Activated naive CD8-positive, alpha-beta T cell treated with anti-CD3 and anti-CD28 coated beads for 36 hours (primary cell): ENCODE data around the gene POLL. TPM values are rescaled to one million over a fixed set of nuclear protein-coding genes. Genes with fewer than 3 reads are reported as not detected.

ENCODE experiments used
- DNase-seq: peaks from one replicate; pipeline ENCODE4 v3.0.0; 2021
- H3K27ac Mint-ChIP-seq: one replicate; pipeline ENCODE4 v1.8.0; 2022; ENCODE audit warnings: mild to moderate bottlenecking, moderate library complexity, mixed read lengths
- H3K27me3 Mint-ChIP-seq: one replicate; pipeline ENCODE4 v1.8.0; 2022; ENCODE audit warnings: mild to moderate bottlenecking, mixed read lengths
- H3K36me3 Mint-ChIP-seq: one replicate; pipeline ENCODE4 v1.8.0; 2021; ENCODE audit warnings: mild to moderate bottlenecking, mixed read lengths
- H3K4me1 Mint-ChIP-seq: one replicate; pipeline ENCODE4 v1.8.0; 2021; ENCODE audit warnings: mixed read lengths
- H3K4me3 Mint-ChIP-seq: one replicate; pipeline ENCODE4 v1.8.0; 2022; ENCODE audit warnings: mild to moderate bottlenecking, moderate library complexity, mixed read lengths
- H3K9me3 Mint-ChIP-seq: one replicate; pipeline ENCODE4 v1.8.0; 2022; ENCODE audit warnings: mixed read lengths
- total RNA-seq, 2 experiments: library from RNA; stranded (reverse); gene quantifications; one replicate each; pipeline ENCODE4 v1.2.3, GENCODE V29; 2021

The POLL gene
- total RNA-seq, 2 experiments from 2014 or later = 27.4 to 28.6 TPM

GRCh38 chr10:101588879-101589278, 822 bp upstream of the POLL start:
- Mint-ChIP-seq H3K36me3 (peaks cover 9% of the 10 kb centered on the region), H3K27me3 (no peaks in the 10 kb centered on the region), H3K27ac (peak overlapping the region; percentile 79), H3K9me3 (no peaks in the 10 kb centered on the region), H3K4me1 (peaks cover 19% of the 10 kb centered on the region), H3K4me3 (peak overlapping the region; percentile 94)
- no peak for DNase-seq

GRCh38 chr10:101585841-101586240, 2.2 kb downstream of the POLL start:
- H3K27ac Mint-ChIP-seq = no peak overlapping the region
- peaks cover 9% of the 10 kb centered on the region for H3K36me3 Mint-ChIP-seq
- H3K27me3 Mint-ChIP-seq = no peaks in the 10 kb centered on the region
- H3K4me3 Mint-ChIP-seq = no peak overlapping the region
- peaks cover 19% of the 10 kb centered on the region for H3K4me1 Mint-ChIP-seq
- DNase-seq = no peak
- no peaks in the 10 kb centered on the region for H3K9me3 Mint-ChIP-seq

GRCh38 chr10:101580486-101581399, 7.3 kb downstream of the POLL start:
- Mint-ChIP-seq H3K36me3 (peaks cover 9% of the 10 kb centered on the region), H3K27me3 (no peaks in the 10 kb centered on the region), H3K9me3 (no peaks in the 10 kb centered on the region), H3K4me1 (peaks cover 7% of the 10 kb centered on the region), H3K27ac (no peak overlapping the region), H3K4me3 (no peak overlapping the region)
- no peak for DNase-seq

DNA sequence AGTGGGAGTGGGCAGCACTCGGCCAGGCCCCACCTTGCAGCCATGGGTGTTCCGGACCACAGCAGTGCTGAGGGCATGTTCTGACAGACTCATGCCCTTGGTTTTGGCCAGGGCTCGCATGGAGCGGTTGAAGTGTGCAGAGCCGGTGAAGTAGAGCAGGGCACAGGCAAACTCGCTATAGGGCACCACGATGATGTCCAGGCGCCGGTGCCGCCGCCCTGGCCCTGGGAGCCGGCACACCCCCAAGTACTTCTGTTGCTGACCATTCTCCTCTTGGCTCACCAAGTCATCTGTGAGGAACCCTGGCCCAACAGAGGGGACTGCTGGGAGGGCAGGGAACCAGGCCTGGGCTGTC, 8.6 kb downstream of the POLL start:
- DNase-seq = no peak
- Mint-ChIP-seq H3K9me3 (no peaks in the 10 kb centered on the region), H3K4me3 (no peak overlapping the region), H3K36me3 (peaks cover 4% of the 10 kb centered on the region), H3K4me1 (peaks cover 3% of the 10 kb centered on the region), H3K27me3 (no peaks in the 10 kb centered on the region), H3K27ac (no peak overlapping the region)

DNA sequence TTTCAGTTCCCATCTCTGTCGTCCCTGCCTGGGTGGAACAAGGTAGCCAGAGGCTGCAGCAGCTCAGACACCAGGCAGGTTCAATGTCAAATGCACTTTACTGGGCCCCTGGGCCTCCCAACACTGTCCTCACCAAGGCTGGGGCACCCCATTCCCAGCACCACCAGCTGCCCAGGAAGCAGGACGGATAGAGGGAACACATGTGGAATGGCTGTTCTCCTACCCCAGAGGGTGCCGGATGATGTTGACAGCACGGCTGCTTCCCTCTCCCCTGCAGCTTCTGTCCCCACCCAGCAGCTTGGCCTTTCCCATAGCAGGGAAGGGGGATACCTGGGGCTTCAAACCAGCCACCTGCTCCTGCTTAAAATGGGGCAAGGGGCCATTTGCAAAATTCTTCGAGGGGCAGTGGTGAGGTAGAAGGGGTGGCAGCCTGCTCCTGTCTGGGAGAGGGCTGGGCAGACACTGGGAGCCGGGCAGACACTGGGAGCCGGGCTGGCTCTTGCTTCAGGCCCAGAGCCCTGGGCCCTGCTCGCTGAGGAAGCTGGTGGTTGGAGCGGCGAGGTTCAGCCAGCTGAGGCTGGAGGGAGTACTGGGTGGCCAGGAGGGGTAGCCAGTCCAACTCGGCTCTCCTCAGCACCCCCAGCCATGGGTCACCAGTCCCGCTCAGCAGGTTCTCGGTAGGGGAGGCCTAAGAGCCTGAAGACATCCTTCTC, 9.1 kb downstream of the POLL start:
- Mint-ChIP-seq H3K27ac (no peak overlapping the region), H3K36me3 (peaks cover 2% of the 10 kb centered on the region), H3K27me3 (no peaks in the 10 kb centered on the region), H3K9me3 (no peaks in the 10 kb centered on the region), H3K4me3 (no peak overlapping the region), H3K4me1 (no peaks in the 10 kb centered on the region)
- no peak for DNase-seq

DNA sequence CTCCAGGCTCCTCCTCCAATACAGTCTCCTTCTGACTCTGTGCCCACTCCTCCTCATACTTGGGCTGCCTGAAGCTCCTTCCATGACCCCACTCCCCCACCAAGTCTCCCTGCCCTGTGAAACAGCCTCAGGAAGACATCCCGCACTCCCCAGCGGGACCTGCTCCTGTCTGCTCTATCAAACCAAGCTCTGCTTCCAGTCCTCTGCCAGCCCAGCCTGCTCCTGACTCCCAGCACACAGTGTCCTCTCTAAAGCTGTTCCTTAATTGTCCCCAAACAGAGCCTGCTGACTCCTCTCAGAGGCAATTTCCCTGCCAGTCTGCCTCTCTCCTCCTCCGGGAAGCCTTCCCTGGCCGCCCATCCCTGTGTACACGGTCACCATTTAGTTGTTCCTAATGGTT, 9.9 kb downstream of the POLL start:
- peaks cover 2% of the 10 kb centered on the region for H3K36me3 Mint-ChIP-seq
- no peak for DNase-seq
- H3K27ac Mint-ChIP-seq = peak overlapping the region; percentile 74
- no peaks in the 10 kb centered on the region for H3K4me1 Mint-ChIP-seq
- H3K9me3 Mint-ChIP-seq = no peaks in the 10 kb centered on the region
- H3K27me3 Mint-ChIP-seq = no peaks in the 10 kb centered on the region
- no peak overlapping the region for H3K4me3 Mint-ChIP-seq

- Mint-ChIP-seq H3K27me3 (no peaks in the 10 kb centered on the region), H3K27ac (no peak overlapping the region), H3K36me3 (peaks cover 2% of the 10 kb centered on the region), H3K9me3 (no peaks in the 10 kb centered on the region), H3K4me1 (no peaks in the 10 kb centered on the region), H3K4me3 (no peak overlapping the region)
- no peak for DNase-seq
These were observed 10.8 kb downstream of the POLL start for GRCh38 chr10:101577121-101577871.

DNA sequence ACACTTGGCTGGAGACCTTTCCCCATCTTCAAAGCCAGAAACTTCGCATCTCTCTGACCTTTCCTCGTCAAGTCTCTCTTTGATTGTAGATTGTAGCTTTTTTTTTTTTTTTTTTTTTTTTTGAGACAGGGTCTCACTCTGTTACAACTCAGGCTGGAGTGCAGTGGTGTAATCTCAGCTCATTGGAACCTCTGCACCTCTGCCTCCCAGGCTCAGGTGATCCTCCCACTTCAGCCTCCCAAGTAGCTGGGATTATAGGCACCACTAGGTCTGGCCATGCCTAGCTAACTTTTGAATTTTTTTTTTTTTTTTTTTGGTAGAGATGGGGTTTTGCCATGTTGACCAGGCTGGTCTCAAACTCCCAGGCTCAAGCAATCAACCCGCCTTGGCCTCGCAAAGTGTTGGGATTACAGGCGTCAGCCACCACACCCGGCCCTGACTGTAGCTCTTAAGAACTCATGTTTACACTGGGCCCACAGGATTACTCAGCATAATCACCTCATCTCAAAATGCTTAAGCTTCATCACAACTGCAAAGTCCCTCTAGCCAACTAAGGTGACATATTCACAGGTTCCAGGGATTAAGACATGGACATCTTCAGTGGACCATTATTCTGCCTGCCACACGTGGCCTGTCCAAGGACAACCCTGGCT, 11.7 kb downstream of the POLL start:
- Mint-ChIP-seq H3K4me1 (no peaks in the 10 kb centered on the region), H3K27me3 (no peaks in the 10 kb centered on the region), H3K36me3 (peaks cover 2% of the 10 kb centered on the region), H3K27ac (no peak overlapping the region), H3K9me3 (no peaks in the 10 kb centered on the region), H3K4me3 (no peak overlapping the region)
- no peak for DNase-seq

- Mint-ChIP-seq H3K9me3 (no peaks in the 10 kb centered on the region), H3K36me3 (peaks cover 2% of the 10 kb centered on the region), H3K27me3 (peaks cover 5% of the 10 kb centered on the region), H3K4me3 (no peak overlapping the region), H3K27ac (no peak overlapping the region), H3K4me1 (no peaks in the 10 kb centered on the region)
- DNase-seq = no peak
These were observed 12.4 kb downstream of the POLL start for GRCh38 chr10:101575580-101576210.

GRCh38 chr10:101575091-101575490, 13.0 kb downstream of the POLL start:
- H3K36me3 Mint-ChIP-seq = peaks cover 2% of the 10 kb centered on the region
- H3K27me3 Mint-ChIP-seq = peaks cover 6% of the 10 kb centered on the region
- H3K27ac Mint-ChIP-seq = no peak overlapping the region
- no peaks in the 10 kb centered on the region for H3K9me3 Mint-ChIP-seq
- H3K4me1 Mint-ChIP-seq = no peaks in the 10 kb centered on the region
- no peak overlapping the region for H3K4me3 Mint-ChIP-seq
- no peak for DNase-seq

DNA sequence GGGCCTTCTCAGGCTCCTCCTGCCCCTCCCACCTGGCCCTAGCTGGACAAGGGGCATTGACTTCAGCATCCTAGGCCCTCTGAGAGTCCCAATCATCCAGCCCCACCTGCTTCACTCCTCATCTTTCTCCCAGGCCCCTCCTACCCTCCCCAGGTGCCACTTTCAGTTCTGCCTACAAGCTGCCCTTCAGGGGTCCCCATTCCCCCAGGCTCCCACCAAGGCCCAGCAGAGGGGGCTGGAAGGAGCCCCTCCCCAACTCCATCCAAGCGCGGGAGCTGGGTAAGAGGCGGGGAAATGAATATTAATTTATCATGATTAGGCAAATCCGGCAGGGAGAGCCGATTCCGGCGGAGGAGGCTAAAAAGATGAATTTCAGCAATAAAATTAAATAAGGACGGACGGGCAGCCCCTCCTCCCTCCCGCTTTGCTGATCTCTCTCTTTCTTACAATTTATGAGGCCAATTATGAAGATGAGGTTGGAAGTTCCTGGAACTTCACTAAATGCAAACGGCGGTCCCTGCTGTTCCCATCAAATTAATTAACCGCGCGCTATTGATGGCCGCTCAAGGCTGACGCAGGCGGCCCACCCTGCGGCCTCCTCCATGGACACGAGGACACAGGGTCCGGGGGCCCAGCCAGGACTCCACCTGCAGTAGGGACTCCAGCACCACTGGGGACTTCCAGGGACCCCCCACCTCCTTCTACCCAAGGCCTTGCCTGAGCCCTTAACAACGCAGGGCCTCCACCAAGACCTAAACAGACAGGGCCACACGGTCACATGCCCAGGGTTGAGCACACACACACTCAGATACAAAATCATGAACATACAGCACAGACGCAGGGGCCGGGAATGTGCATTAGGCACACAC, 13.9 kb downstream of the POLL start:
- peaks cover 3% of the 10 kb centered on the region for H3K4me1 Mint-ChIP-seq
- peaks cover 15% of the 10 kb centered on the region for H3K27me3 Mint-ChIP-seq
- H3K4me3 Mint-ChIP-seq = no peak overlapping the region
- H3K36me3 Mint-ChIP-seq = peaks cover 2% of the 10 kb centered on the region
- H3K27ac Mint-ChIP-seq = peak overlapping the region; percentile 42
- no peak for DNase-seq
- no peaks in the 10 kb centered on the region for H3K9me3 Mint-ChIP-seq

DNA sequence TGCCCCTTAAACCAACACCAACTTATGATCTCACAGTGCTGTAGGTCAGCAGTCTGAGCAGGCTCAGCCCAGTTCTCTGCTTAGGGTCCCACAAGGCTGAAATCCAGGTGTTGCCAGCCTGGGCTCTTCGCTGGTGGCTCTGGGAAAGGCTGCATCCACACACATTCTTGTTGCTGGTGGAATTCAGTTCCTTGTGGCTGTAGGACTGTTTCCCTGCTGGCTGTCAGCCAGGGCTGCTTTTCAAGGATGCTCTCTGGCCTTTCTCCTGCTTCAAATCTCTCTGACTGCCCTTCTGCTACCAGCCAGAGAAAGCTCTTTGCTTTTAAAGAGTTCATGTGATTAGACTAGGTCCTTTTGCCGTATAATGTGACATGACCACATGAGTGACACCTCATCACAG, 15.3 kb downstream of the POLL start:
- peaks cover 2% of the 10 kb centered on the region for H3K36me3 Mint-ChIP-seq
- H3K27me3 Mint-ChIP-seq = peaks cover 29% of the 10 kb centered on the region
- H3K27ac Mint-ChIP-seq = no peak overlapping the region
- no peaks in the 10 kb centered on the region for H3K9me3 Mint-ChIP-seq
- no peak overlapping the region for H3K4me3 Mint-ChIP-seq
- peaks cover 5% of the 10 kb centered on the region for H3K4me1 Mint-ChIP-seq
- DNase-seq = no peak

- Mint-ChIP-seq H3K4me3 (no peak overlapping the region), H3K27me3 (peaks cover 35% of the 10 kb centered on the region), H3K9me3 (no peaks in the 10 kb centered on the region), H3K27ac (no peak overlapping the region), H3K36me3 (no peaks in the 10 kb centered on the region), H3K4me1 (peaks cover 5% of the 10 kb centered on the region)
- no peak for DNase-seq
These were observed 15.9 kb downstream of the POLL start for GRCh38 chr10:101572126-101572525.
